Panc1 (cell line): ENCODE data around the gene LRP1B.

ENCODE experiments used
- CTCF ChIP-seq: fragments of 450-650 bp; IDR thresholded peaks from 2 replicates; pipeline ENCODE4 v1.5.1; 2017; ENCODE audit warnings: mild to moderate bottlenecking
- POLR2AphosphoS5 ChIP-seq: IDR thresholded peaks from 2 replicates; pipeline ENCODE4 v1.6.1; 2012; ENCODE audit warnings: mild to moderate bottlenecking, low read depth, low read length, moderate library complexity
- TCF7L2 ChIP-seq: IDR thresholded peaks from 2 replicates; pipeline ENCODE4 v1.6.1; 2011; ENCODE audit warnings: mild to moderate bottlenecking, low read depth, low read length, inconsistent platforms
- TF ChIP-seq, protein P1 (sequence below), 2 experiments: IDR thresholded peaks; 2 replicates each; pipeline ENCODE4 v1.6.1; 2011 to 2012; ENCODE audit warnings: low read depth in 2 of 2, control low read depth in 1 of 2, low read length in 1 of 2, mild to moderate bottlenecking in 1 of 2, moderate library complexity in 1 of 2; ENCODE audit not compliant: insufficient read depth in 1 of 2

- TF ChIP-seq POLR2AphosphoS5 (no peak), TCF7L2 (no peak), CTCF (no peak)
- TF ChIP-seq, protein P1, sequence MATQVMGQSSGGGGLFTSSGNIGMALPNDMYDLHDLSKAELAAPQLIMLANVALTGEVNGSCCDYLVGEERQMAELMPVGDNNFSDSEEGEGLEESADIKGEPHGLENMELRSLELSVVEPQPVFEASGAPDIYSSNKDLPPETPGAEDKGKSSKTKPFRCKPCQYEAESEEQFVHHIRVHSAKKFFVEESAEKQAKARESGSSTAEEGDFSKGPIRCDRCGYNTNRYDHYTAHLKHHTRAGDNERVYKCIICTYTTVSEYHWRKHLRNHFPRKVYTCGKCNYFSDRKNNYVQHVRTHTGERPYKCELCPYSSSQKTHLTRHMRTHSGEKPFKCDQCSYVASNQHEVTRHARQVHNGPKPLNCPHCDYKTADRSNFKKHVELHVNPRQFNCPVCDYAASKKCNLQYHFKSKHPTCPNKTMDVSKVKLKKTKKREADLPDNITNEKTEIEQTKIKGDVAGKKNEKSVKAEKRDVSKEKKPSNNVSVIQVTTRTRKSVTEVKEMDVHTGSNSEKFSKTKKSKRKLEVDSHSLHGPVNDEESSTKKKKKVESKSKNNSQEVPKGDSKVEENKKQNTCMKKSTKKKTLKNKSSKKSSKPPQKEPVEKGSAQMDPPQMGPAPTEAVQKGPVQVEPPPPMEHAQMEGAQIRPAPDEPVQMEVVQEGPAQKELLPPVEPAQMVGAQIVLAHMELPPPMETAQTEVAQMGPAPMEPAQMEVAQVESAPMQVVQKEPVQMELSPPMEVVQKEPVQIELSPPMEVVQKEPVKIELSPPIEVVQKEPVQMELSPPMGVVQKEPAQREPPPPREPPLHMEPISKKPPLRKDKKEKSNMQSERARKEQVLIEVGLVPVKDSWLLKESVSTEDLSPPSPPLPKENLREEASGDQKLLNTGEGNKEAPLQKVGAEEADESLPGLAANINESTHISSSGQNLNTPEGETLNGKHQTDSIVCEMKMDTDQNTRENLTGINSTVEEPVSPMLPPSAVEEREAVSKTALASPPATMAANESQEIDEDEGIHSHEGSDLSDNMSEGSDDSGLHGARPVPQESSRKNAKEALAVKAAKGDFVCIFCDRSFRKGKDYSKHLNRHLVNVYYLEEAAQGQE (IDR thresholded peaks at IDR 0.05; ENCODE audit: insufficient read depth in 1 of 2, low read depth in 2 of 2, low read length in 1 of 2): no peak
Observed at GRCh38 chr2:140257692-140258300, 1873.0 kb downstream of the LRP1B start.
